NT2/D1 (cell line): ENCODE data around the gene CGB5.
"Not testable (repeated sequence)": the region's sequence is repeated elsewhere in the genome, so short reads cannot be mapped to it uniquely, and the experiment has no call there.

Source experiments
- DNase-seq: peaks from one replicate; pipeline ENCODE4 v3.0.0-alpha.2; 2011; ENCODE audit warnings: low read depth, low spot score
- H3K27me3 ChIP-seq: 2 replicates; pipeline ENCODE4 v1.6.0; 2011; ENCODE audit warnings: mild to moderate bottlenecking; ENCODE audit not compliant: insufficient read length, insufficient read depth
- H3K36me3 ChIP-seq: 2 replicates; pipeline ENCODE4 v1.6.1; 2011; ENCODE audit warnings: mild to moderate bottlenecking, low read length, mixed read lengths; ENCODE audit not compliant: insufficient read depth, insufficient read length
- H3K4me1 ChIP-seq: 2 replicates; pipeline ENCODE4 v1.5.1; 2011; ENCODE audit not compliant: insufficient read depth, insufficient read length
- H3K4me3 ChIP-seq: 2 replicates; pipeline ENCODE4 v1.5.1; 2011; ENCODE audit warnings: low read depth; ENCODE audit not compliant: insufficient read length
- H3K9ac ChIP-seq: 2 replicates; pipeline ENCODE4 v1.6.0; 2011; ENCODE audit warnings: low read depth; ENCODE audit not compliant: insufficient read length
- H3K9me3 ChIP-seq: 2 replicates; pipeline ENCODE4 v1.5.1; 2011; ENCODE audit warnings: mild to moderate bottlenecking, low read length; ENCODE audit not compliant: insufficient read depth
- SUZ12 ChIP-seq: IDR thresholded peaks from 2 replicates; pipeline ENCODE4 v1.6.1; 2011; ENCODE audit not compliant: insufficient read length, insufficient read depth; ENCODE audit errors: extremely low read depth
- YY1 ChIP-seq: IDR thresholded peaks from 2 replicates; pipeline ENCODE4 v1.6.1; 2011; ENCODE audit not compliant: insufficient read length, insufficient read depth
- ZNF274 ChIP-seq: IDR thresholded peaks from 2 replicates; pipeline ENCODE4 v1.6.1; 2011; ENCODE audit warnings: mild to moderate bottlenecking, low read depth, low read length

CGB5 gene

GRCh38 chr19:49071860-49072547 lies 28.4 kb downstream of the CGB5 start:
- DNase-seq: no peak
- H3K4me3 ChIP-seq: peak overlapping the region; percentile 37
- no peak for TF ChIP-seq ZNF274
- TF ChIP-seq YY1: no peak

GRCh38 chr19:49073514-49074378 lies 30.1 kb downstream of the CGB5 start:
- H3K4me1 ChIP-seq: peaks cover 2% of the 10 kb centered on the region
- DNase-seq: no peak
- peaks cover 33% of the 10 kb centered on the region for H3K27me3 ChIP-seq

More at GRCh38 chr19:49071860-49072547, 28.4 kb downstream of the CGB5 start:
- H3K36me3 ChIP-seq: no peaks in the 10 kb centered on the region
- H3K9ac ChIP-seq: peak overlapping the region; percentile 50
- peaks cover 6% of the 10 kb centered on the region for H3K4me1 ChIP-seq
- peaks cover 33% of the 10 kb centered on the region for H3K27me3 ChIP-seq
- H3K9me3 ChIP-seq: no peaks in the 10 kb centered on the region; the same call in 1 of the 2 replicates

GRCh38 chr19:49074869-49075268 lies 31.2 kb downstream of the CGB5 start:
- H3K9ac ChIP-seq, DNase-seq: not testable (repeated sequence)

More at GRCh38 chr19:49073514-49074378, 30.1 kb downstream of the CGB5 start:
- TF ChIP-seq SUZ12: no peak
- no peak for TF ChIP-seq ZNF274
- TF ChIP-seq YY1: no peak
- Histone ChIP-seq H3K4me3 (no peak overlapping the region), H3K36me3 (no peaks in the 10 kb centered on the region), H3K9me3 (no peaks in the 10 kb centered on the region; the same call in 1 of the 2 replicates), H3K9ac (no peak overlapping the region)

GRCh38 chr19:49080392-49080791 lies 36.7 kb downstream of the CGB5 start:
- H3K27me3 ChIP-seq: no peaks in the 10 kb centered on the region
- no peak overlapping the region for H3K4me3 ChIP-seq
- H3K9me3 ChIP-seq: peaks cover 8% of the 10 kb centered on the region; the same call in 1 of the 2 replicates
- TF ChIP-seq ZNF274 (no peak), SUZ12 (no peak), YY1 (no peak)
- H3K36me3 ChIP-seq: no peaks in the 10 kb centered on the region
- DNase-seq: no peak
- no peaks in the 10 kb centered on the region for H3K4me1 ChIP-seq
- no peak overlapping the region for H3K9ac ChIP-seq

More at GRCh38 chr19:49074869-49075268, 31.2 kb downstream of the CGB5 start:
- H3K9me3 ChIP-seq, H3K4me3 ChIP-seq, H3K36me3 ChIP-seq, H3K4me1 ChIP-seq: not testable (repeated sequence)
- peaks cover 23% of the 10 kb centered on the region for H3K27me3 ChIP-seq

GRCh38 chr19:49081273-49081672 lies 37.6 kb downstream of the CGB5 start:
- Histone ChIP-seq H3K4me3 (no peak overlapping the region), H3K9ac (no peak overlapping the region), H3K9me3 (peaks cover 8% of the 10 kb centered on the region; the same call in 1 of the 2 replicates), H3K4me1 (peaks cover 1% of the 10 kb centered on the region), H3K27me3 (no peaks in the 10 kb centered on the region), H3K36me3 (peaks cover 2% of the 10 kb centered on the region)
- no peak for DNase-seq
- TF ChIP-seq ZNF274: no peak
- no peak for TF ChIP-seq SUZ12
- TF ChIP-seq YY1: no peak

GRCh38 chr19:49084206-49085019 lies 40.8 kb downstream of the CGB5 start:
- DNase-seq: no peak
- TF ChIP-seq SUZ12 (no peak), ZNF274 (no peak), YY1 (no peak)
- Histone ChIP-seq H3K9ac (peak overlapping the region; percentile 76), H3K4me1 (peaks cover 4% of the 10 kb centered on the region), H3K27me3 (no peaks in the 10 kb centered on the region), H3K36me3 (peaks cover 23% of the 10 kb centered on the region), H3K9me3 (peaks cover 8% of the 10 kb centered on the region; the same call in 1 of the 2 replicates), H3K4me3 (peak overlapping the region; percentile 24)
